Ovary (tissue), 9 donors: ENCODE measurements around the gene ECM1. TPM values are rescaled to one million over a fixed set of nuclear protein-coding genes. Genes with fewer than 3 reads are reported as not detected.

Experiments used
- DNase-seq, 5 donors: peaks; one replicate each; pipeline ENCODE4 v3.0.0-alpha.2; 2019 to 2020
- H3K27ac ChIP-seq, 2 donors: fragments of 200-600 bp; one replicate each; pipeline versions ENCODE4 v1.5.1 to v1.8.0; 2019 to 2022
- H3K27me3 ChIP-seq: fragments of 200-600 bp; one replicate; pipeline ENCODE4 v1.8.0; 2022
- H3K36me3 ChIP-seq: fragments of 200-600 bp; sonication (generic); one replicate; pipeline ENCODE4 v1.5.1; 2019
- H3K4me1 ChIP-seq: one replicate; pipeline ENCODE4 v1.8.1; 2013; ENCODE audit warnings: mild to moderate bottlenecking, moderate library complexity; ENCODE audit not compliant: insufficient read depth
- H3K4me3 ChIP-seq: fragments of 200-600 bp; sonication (generic); one replicate; pipeline ENCODE4 v1.5.1; 2017
- H3K9me3 ChIP-seq, 2 donors: fragments of 200-600 bp in 1 of 2; sonication (generic) in 1 of 2; one replicate each; pipeline versions ENCODE4 v1.5.1 to v1.8.1; 2013 to 2019; ENCODE audit warnings: mild to moderate bottlenecking in 1 of 2, moderate library complexity in 1 of 2
- EP300 ChIP-seq: sonication (generic); formaldehyde crosslinking; IDR thresholded peaks from one replicate; pipeline ENCODE4 v1.6.1; 2017; ENCODE audit warnings: antibody characterized with exemption
- POLR2A ChIP-seq: fragments of 450-650 bp; IDR thresholded peaks from one replicate; pipeline ENCODE4 v1.6.1; 2017; ENCODE audit warnings: antibody characterized with exemption, mild to moderate bottlenecking, moderate library complexity
- WGBS, 3 donors: extraction: QIAGEN DNeasy Blood & Tissue Kit in 1 of 3; methylation state at CpG; one replicate each; pipeline versions ENCODE4 v1.1.5 to v1.1.7; 2013 to 2017; 5-methylcytosine and 5-hydroxymethylcytosine counted together
- intact Hi-C, 4 donors: fragments of 100-400 bp; cut with DNase I; formaldehyde crosslinking; loops; one replicate each; pipeline versions ENCODE4 v1.11.0 to v1.15.1; 2022 to 2023
- polyA plus RNA-seq, 2 donors: library from polyadenylated mRNA; stranded (reverse); fragments of 200-250 nt in 1 of 2; fragments of 350-450 nt in 1 of 2; fragmentation: Illumina TruSeq in 1 of 2; extraction: RNeasy Lipid Tissue Mini Kit (QIAGEN cat#74804) in 1 of 2; gene quantifications; one replicate each; pipeline ENCODE4 v1.2.3, GENCODE V29; 2013 to 2014
- total RNA-seq, 7 donors: library from RNA; depleted of rRNA in 2 of 7; stranded (reverse); fragments of >200 nt in 2 of 7; fragmentation: NEBNext Ultra II Directional in 3 of 7; extraction: Animal tissue kit (Norgen Biotek cat#: 25700) in 3 of 7; gene quantifications; one replicate each; pipeline versions ENCODE4 v1.1.0 to v1.2.4, GENCODE V29; 2016 to 2023
- TF ChIP-seq, protein P1 (sequence below), 3 donors: fragments of 450-650 bp in 2 of 3; fragments of 200-600 bp in 1 of 3; IDR thresholded peaks; one replicate each; pipeline versions ENCODE4 v1.5.1 to v1.8.0; 2016 to 2022; ENCODE audit warnings: antibody characterized with exemption in 3 of 3, mild to moderate bottlenecking in 1 of 3
- donor health status: DM: no; HTN: no; CAD: no; lungs with moderate emphysema.
- donor health status: DM: no; HTN: no; CAD: no.
- donor health status: Bipolar disorder and iron deficiency.
- donor health status: DM: yes; HTN: yes; CAD: no.
- donor health status: DM: no; HTN: no; CAD: no.
- donor health status: DM: yes; HTN: yes; CAD: no.

Gene ECM1
- total and polyA plus RNA-seq, 9 donors = 1.8 to 16.7 (median 6.2) TPM

DNA sequence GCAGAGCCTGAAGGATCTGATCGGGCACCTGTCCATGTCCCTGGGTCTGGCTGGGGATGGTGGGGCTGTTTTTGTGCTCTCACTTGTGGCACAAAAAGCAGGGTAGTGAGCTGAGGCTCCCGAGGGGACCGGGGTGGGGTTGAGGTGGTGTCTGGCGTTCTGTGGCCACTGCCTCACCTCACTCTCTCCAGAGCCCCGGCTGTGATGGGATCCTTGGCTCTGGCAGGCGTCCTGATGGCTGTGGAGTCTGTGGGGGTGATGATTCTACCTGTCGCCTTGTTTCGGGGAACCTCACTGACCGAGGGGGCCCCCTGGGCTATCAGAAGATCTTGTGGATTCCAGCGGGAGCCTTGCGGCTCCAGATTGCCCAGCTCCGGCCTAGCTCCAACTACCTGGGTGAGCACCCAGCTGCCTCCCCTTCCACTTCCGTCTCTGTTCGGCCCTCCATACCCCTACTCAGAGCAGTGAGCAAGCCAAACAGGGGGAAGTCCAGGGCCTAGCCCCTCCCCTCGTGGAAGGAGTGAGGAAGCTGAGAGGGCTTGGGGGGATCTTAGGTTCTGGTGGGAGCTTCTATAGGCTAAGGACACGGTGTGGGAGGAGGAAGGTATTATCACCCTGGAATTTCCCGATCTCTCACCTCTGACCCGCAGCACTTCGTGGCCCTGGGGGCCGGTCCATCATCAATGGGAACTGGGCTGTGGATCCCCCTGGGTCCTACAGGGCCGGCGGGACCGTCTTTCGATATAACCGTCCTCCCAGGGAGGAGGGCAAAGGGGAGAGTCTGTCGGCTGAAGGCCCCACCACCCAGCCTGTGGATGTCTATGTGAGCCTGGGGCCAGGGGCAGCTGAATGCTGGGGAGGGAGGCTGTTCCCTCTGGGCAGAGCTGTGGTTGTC lies 48.3 kb downstream of the ECM1 start:
- no peak for DNase-seq
- intact Hi-C loops = loop anchor here in 3 of 4 donors (10.0 kb wide), 3 partner anchors 69 to 259 kb away; partner anchors contain the start of genes ENSA (in 1 of the 3) and GOLPH3L (in 1 of the 3)
- Histone ChIP-seq H3K27ac (no peak overlapping the region), H3K4me3 (no peak overlapping the region), H3K4me1 (peaks cover 16% of the 10 kb centered on the region), H3K27me3 (no peaks in the 10 kb centered on the region), H3K9me3 (no peaks in the 10 kb centered on the region), H3K36me3 (no peaks in the 10 kb centered on the region)
- TF ChIP-seq EP300 (no peak), POLR2A (no peak)
- TF ChIP-seq, protein P1, sequence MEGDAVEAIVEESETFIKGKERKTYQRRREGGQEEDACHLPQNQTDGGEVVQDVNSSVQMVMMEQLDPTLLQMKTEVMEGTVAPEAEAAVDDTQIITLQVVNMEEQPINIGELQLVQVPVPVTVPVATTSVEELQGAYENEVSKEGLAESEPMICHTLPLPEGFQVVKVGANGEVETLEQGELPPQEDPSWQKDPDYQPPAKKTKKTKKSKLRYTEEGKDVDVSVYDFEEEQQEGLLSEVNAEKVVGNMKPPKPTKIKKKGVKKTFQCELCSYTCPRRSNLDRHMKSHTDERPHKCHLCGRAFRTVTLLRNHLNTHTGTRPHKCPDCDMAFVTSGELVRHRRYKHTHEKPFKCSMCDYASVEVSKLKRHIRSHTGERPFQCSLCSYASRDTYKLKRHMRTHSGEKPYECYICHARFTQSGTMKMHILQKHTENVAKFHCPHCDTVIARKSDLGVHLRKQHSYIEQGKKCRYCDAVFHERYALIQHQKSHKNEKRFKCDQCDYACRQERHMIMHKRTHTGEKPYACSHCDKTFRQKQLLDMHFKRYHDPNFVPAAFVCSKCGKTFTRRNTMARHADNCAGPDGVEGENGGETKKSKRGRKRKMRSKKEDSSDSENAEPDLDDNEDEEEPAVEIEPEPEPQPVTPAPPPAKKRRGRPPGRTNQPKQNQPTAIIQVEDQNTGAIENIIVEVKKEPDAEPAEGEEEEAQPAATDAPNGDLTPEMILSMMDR (IDR thresholded peaks at IDR 0.05) = no peak
- WGBS, 3 donors = 66 to 72% (median 72%) methylated on average over 23 to 26 of the region's 26 CpGs

DNA sequence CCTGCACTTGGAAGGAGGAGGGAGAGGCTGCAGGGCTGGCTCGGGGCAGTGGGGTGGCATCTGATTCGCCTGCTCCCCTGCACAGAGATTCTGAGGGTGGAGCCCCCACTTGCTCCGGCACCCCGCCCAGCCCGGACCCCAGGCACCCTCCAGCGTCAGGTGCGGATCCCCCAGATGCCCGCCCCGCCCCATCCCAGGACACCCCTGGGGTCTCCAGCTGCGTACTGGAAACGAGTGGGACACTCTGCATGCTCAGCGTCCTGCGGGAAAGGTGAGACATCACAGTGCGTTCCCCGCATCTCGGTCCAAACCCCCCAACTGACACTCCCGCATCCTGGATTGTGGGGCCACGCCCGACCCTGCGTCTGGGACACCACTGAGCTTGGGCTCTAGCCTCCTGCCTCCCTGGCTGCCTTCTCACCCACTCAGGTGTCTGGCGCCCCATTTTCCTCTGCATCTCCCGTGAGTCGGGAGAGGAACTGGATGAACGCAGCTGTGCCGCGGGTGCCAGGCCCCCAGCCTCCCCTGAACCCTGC lies 49.2 kb downstream of the ECM1 start:
- TF ChIP-seq, protein P1 (IDR thresholded peaks at IDR 0.05) = no peak
- TF ChIP-seq EP300 = no peak
- no peak for TF ChIP-seq POLR2A
- WGBS, 3 donors = 84 to 89% (median 87%) methylated on average over 26 of the region's 26 CpGs
- Histone ChIP-seq H3K4me3 (no peak overlapping the region), H3K27me3 (no peaks in the 10 kb centered on the region), H3K27ac (no peak overlapping the region), H3K9me3 (no peaks in the 10 kb centered on the region), H3K4me1 (peaks cover 17% of the 10 kb centered on the region), H3K36me3 (no peaks in the 10 kb centered on the region)
- intact Hi-C loops = loop anchor here in 3 of 4 donors (10.0 kb wide), 3 partner anchors 68 to 258 kb away; partner anchors contain the start of genes ENSA (in 1 of the 3) and GOLPH3L (in 1 of the 3)
- DNase-seq = peak in 3 of 5 donors; percentile 36 to 44 (median 43)

DNA sequence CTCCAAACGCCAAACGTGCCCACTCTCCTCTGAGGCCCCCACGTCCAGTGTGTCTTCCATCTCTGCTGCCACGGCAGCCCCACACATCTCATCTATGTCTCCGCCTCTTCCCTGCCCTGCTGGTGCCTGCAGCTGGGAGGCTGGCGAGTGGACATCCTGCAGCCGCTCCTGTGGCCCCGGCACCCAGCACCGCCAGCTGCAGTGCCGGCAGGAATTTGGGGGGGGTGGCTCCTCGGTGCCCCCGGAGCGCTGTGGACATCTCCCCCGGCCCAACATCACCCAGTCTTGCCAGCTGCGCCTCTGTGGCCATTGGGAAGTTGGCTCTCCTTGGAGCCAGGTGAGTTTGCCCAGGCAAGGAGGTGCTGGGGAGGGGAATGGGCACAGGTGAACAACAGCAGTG lies 49.9 kb downstream of the ECM1 start:
- Histone ChIP-seq H3K27ac (peak overlapping the region in 1 of 2 donors; percentile 27), H3K36me3 (no peaks in the 10 kb centered on the region), H3K9me3 (no peaks in the 10 kb centered on the region), H3K4me3 (no peak overlapping the region), H3K4me1 (peaks cover 19% of the 10 kb centered on the region), H3K27me3 (no peaks in the 10 kb centered on the region)
- WGBS, 3 donors = 67 to 80% (median 67%) methylated on average over 15 of the region's 15 CpGs
- no peak for TF ChIP-seq POLR2A
- TF ChIP-seq, protein P1 (IDR thresholded peaks at IDR 0.05) = no peak
- intact Hi-C loops = loop anchor here in 3 of 4 donors (10.0 kb wide), 3 partner anchors 67 to 257 kb away; partner anchors contain the start of genes ENSA (in 1 of the 3) and GOLPH3L (in 1 of the 3)
- DNase-seq = no peak

DNA sequence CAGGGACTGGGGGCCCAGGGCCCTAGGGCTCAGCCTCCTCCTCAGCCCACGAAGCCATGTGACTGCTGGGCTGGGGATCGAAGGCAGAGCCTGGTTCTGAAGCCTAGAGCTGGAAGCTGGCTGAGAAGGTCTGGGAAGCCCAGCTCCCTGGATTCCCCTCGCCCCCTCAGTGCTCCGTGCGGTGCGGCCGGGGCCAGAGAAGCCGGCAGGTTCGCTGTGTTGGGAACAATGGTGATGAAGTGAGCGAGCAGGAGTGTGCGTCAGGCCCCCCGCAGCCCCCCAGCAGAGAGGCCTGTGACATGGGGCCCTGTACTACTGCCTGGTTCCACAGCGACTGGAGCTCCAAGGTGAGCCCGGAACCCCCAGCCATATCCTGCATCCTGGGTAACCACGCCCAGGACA lies 50.4 kb downstream of the ECM1 start:
- DNase-seq = peak in 1 of 5 donors; percentile 33
- peak overlapping the region; percentile 22 for H3K4me3 ChIP-seq
- TF ChIP-seq, protein P1 (IDR thresholded peaks at IDR 0.05) = no peak
- no peak for TF ChIP-seq EP300
- no peak for TF ChIP-seq POLR2A
- no peaks in the 10 kb centered on the region for H3K27me3 ChIP-seq
- WGBS, 3 donors = 62 to 72% (median 72%) methylated on average over 15 of the region's 15 CpGs
- no peaks in the 10 kb centered on the region for H3K36me3 ChIP-seq
- peak overlapping the region; percentile 27 to 99 for H3K27ac ChIP-seq
- peaks cover 22% of the 10 kb centered on the region for H3K4me1 ChIP-seq
- no peaks in the 10 kb centered on the region for H3K9me3 ChIP-seq
- intact Hi-C loops = loop anchor here in 3 of 4 donors (10.0 kb wide), 3 partner anchors 66 to 256 kb away; partner anchors contain the start of genes ENSA (in 1 of the 3) and GOLPH3L (in 1 of the 3)
